Natural killer cell (primary cell): ENCODE data around the gene FAM24B. TPM values are rescaled to one million over a fixed set of nuclear protein-coding genes. Genes with fewer than 3 reads are reported as not detected.

ENCODE experiments used
- ATAC-seq, 3 donors: fragments of 150-1000 bp in 2 of 3; fragments of 200-7000 bp in 1 of 3; cut with Tn5 transposase; 1 replicate in 1 of 3; 2 replicates in 2 of 3; pipeline ENCODE4 v1.10.0; 2021; ENCODE audit warnings: mild to moderate bottlenecking in 2 of 3, moderate library complexity in 2 of 3
- DNase-seq, 2 donors: peaks; one replicate each; pipeline versions ENCODE4 v3.0.0 to v3.0.0-alpha.2; 2013 to 2021; ENCODE audit warnings: mixed read lengths in 1 of 2
- H3K27ac ChIP-seq: one replicate; pipeline ENCODE4 v1.5.1; 2013; ENCODE audit warnings: mild to moderate bottlenecking, low read length
- H3K27me3 ChIP-seq: one replicate; pipeline ENCODE4 v1.6.1; 2013; ENCODE audit warnings: low read length; ENCODE audit not compliant: control insufficient read depth, insufficient read depth
- H3K36me3 ChIP-seq: one replicate; pipeline ENCODE4 v1.6.1; 2013; ENCODE audit warnings: low read length; ENCODE audit not compliant: control insufficient read depth, insufficient read depth
- H3K4me1 ChIP-seq: one replicate; pipeline ENCODE4 v1.6.1; 2013; ENCODE audit warnings: low read length; ENCODE audit not compliant: control insufficient read depth, insufficient read depth
- H3K4me3 ChIP-seq: one replicate; pipeline ENCODE4 v1.5.1; 2013; ENCODE audit warnings: low read length
- H3K9me3 ChIP-seq: one replicate; pipeline ENCODE4 v1.6.1; 2013; ENCODE audit warnings: low read length; ENCODE audit not compliant: control insufficient read depth, insufficient read depth
- H3K27ac Mint-ChIP-seq, 2 donors: one replicate each; pipeline ENCODE4 v1.8.0; 2022; ENCODE audit warnings: mild to moderate bottlenecking in 2 of 2, mixed read lengths in 2 of 2, moderate library complexity in 1 of 2
- H3K27me3 Mint-ChIP-seq, 2 donors: one replicate each; pipeline ENCODE4 v1.8.0; 2022; ENCODE audit warnings: low read depth in 2 of 2, mixed read lengths in 2 of 2
- H3K36me3 Mint-ChIP-seq: one replicate; pipeline ENCODE4 v1.8.0; 2022; ENCODE audit warnings: mixed read lengths
- H3K4me1 Mint-ChIP-seq, 2 donors: one replicate each; pipeline ENCODE4 v1.8.0; 2022; ENCODE audit warnings: mixed read lengths in 2 of 2
- H3K4me3 Mint-ChIP-seq: one replicate; pipeline ENCODE4 v1.8.0; 2022; ENCODE audit warnings: mild to moderate bottlenecking, moderate library complexity, mixed read lengths
- H3K9me3 Mint-ChIP-seq, 2 donors: one replicate each; pipeline ENCODE4 v1.8.0; 2022; ENCODE audit warnings: mixed read lengths in 2 of 2
- CTCF ChIP-seq: fragments of 200-600 bp; IDR thresholded peaks from one replicate; pipeline ENCODE4 v1.8.0; 2022; ENCODE audit warnings: antibody characterized with exemption
- WGBS: methylation state at CpG from one replicate; pipeline ENCODE4 v1.1.7; 2013; ENCODE audit warnings: missing lambda C conversion rate; ENCODE audit not compliant: insufficient coverage; 5-methylcytosine and 5-hydroxymethylcytosine counted together
- intact Hi-C: fragments of 100-400 bp; cut with micrococcal nuclease; formaldehyde crosslinking; loops from one replicate; pipeline ENCODE4 v1.14.2; 2022
- total RNA-seq, 4 donors: library from RNA; stranded (reverse); fragments of 120-200 nt in 1 of 4; gene quantifications; one replicate each; pipeline versions ENCODE4 v1.2.3 to v1.2.4, GENCODE V29; 2013 to 2022

Gene FAM24B
- total RNA-seq, 3 donors from 2014 or later (not counting 1 experiment from before 2014, with no cell fraction given) = 6.1 to 12.6 (median 8.5) TPM

GRCh38 chr10:122802282-122802681 lies 77.1 kb downstream of the FAM24B start:
- Histone ChIP-seq H3K4me1 (no peaks in the 10 kb centered on the region), H3K27ac (no peak overlapping the region), H3K36me3 (no peaks in the 10 kb centered on the region), H3K4me3 (no peak overlapping the region), H3K9me3 (no peaks in the 10 kb centered on the region), H3K27me3 (no peaks in the 10 kb centered on the region)
- Mint-ChIP-seq H3K36me3 (no peaks in the 10 kb centered on the region), H3K27me3 (peaks cover 2 to 8% of the 10 kb centered on the region in 2 donors), H3K4me3 (no peak overlapping the region), H3K27ac (no peak overlapping the region), H3K4me1 (no peaks in the 10 kb centered on the region), H3K9me3 (no peaks in the 10 kb centered on the region)
- intact Hi-C loops = no loop called here
- DNase-seq (no peak), ATAC-seq (no peak)
- 89% methylated on average over 7 of the region's 7 CpGs for WGBS
- TF ChIP-seq CTCF = no peak

Other genes with a start within 250 kb of the FAM24B start
- not detected for gene C10orf120, start 179.7 kb downstream of the FAM24B start, total RNA-seq
- under 1 TPM; 0.61 to 0.78 (median 0.63) TPM for gene CUZD1, start 33.7 kb downstream of the FAM24B start, total RNA-seq
- gene FAM24A, start 31.0 kb upstream of the FAM24B start, total RNA-seq = not detected
- gene C10orf88, start 74.6 kb upstream of the FAM24B start, total RNA-seq = 1 to 10 TPM; 6.1 to 8.5 (median 7.2) TPM
- gene PSTK, start 100.8 kb upstream of the FAM24B start, total RNA-seq = 10 to 100 TPM; 10.6 to 13.8 (median 13.7) TPM
- gene IKZF5, start 129.2 kb upstream of the FAM24B start, total RNA-seq = 10 to 100 TPM; 40.3 to 65.0 (median 51.8) TPM
- gene ACADSB, start 129.4 kb upstream of the FAM24B start, total RNA-seq = 10 to 100 TPM; 20.8 to 27.3 (median 22.4) TPM